ENCODE measurements around the gene ROPN1L.
A peak's percentile ranks its signal among the peaks of the same experiment; 100 is the strongest.

DNA sequence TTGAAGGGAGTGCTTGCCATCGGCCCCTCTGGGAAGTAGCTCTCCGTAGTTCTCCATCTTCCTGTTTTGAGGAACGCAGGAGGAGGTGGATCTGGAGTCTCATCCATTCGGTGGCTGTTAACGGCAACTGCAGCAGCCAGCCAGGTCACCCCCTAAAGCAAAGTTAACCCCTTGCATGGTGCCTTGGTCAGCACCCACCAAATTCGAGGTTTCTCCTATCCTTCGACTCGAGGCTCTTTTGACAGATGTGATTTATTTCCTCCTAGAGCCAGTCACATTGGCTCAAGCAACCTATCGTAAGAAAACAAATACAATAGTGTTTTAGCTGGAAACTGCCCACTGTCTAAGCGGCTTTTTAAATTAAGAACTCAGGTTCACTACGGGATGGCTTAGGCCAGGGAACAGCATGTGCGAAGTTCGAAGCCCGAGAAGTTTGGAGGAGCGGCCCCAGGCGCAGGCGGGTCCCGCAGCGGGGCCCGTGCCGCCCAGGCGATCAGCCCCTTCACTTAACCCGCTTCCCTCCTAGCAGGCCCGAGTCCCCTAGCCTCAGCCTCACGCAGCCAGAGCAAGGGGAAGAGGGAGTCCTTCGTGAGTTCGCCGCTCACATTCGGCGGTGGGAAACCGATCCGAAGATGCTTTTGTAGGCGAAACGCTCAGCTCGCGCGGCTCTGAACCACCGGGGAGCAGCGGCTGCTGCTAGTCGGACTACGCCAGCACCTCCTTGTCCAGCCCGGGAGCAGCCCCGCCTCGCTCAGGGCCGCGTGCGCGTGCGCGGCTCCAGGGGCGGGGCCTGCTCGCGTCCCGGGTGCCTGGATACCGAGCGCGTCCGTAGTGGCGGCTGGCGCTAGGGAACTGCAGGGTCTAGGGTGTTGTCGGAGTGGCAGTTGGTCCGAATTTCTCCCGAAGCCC, at the start of gene ROPN1L:
- no peak for TF ChIP-seq CTCF (IDR thresholded peaks at IDR 0.05)
- TF ChIP-seq POLR2A (IDR thresholded peaks at IDR 0.05), result peak; percentile 42 to 78
